ENCODE measurements around the gene GALNT16. TPM values are rescaled to one million over a fixed set of nuclear protein-coding genes. Genes with fewer than 3 reads are reported as not detected.

The GALNT16 gene
- total and polyA plus RNA-seq, 2 donors (not counting 3 experiments of a cell fraction or from before 2014, with no cell fraction given) = 0.39 to 0.49 TPM

- intact Hi-C loops (cut with micrococcal nuclease) (no loop called here), dilution Hi-C loops (cut with MboI; ENCODE audit: extremely low pct_ligation_motif_present, low sequenced_read_pairs) (no loop called here)
- Histone ChIP-seq H3K79me2 (ENCODE audit: control insufficient read depth, insufficient read depth, low read length) (no peaks in the 10 kb centered on the region), H3K36me3 (ENCODE audit: control insufficient read depth in 2 of 2, extremely low read depth in 1 of 2, insufficient read depth in 2 of 2, low read length in 2 of 2) (no peaks in the 10 kb centered on the region), H3K9ac (replicated peaks; ENCODE audit: extremely low read depth, insufficient read depth, low read length) (no peak overlapping the region), H3K4me1 (ENCODE audit: control insufficient read depth, extremely low read depth, insufficient read depth, low read length) (no peaks in the 10 kb centered on the region), H3K4me3 (replicated peaks in 1 of 3; ENCODE audit: insufficient read depth in 1 of 3, low read depth in 1 of 3, low read length in 3 of 3) (no peak overlapping the region), H3K9me1 (replicated peaks; ENCODE audit: control insufficient read depth, extremely low read depth, insufficient read depth, low read length) (no peaks in the 10 kb centered on the region), H3K27ac (ENCODE audit: insufficient read depth, low read depth, low read length) (no peak overlapping the region), H4K20me1 (replicated peaks; ENCODE audit: control insufficient read depth, extremely low read depth, insufficient read depth, low read length) (no peaks in the 10 kb centered on the region), H2AFZ (ENCODE audit: low read depth, low read length) (no peak overlapping the region), H3K4me2 (ENCODE audit: insufficient read depth, low read length) (no peak overlapping the region), H3K9me3 (replicated peaks; ENCODE audit: control insufficient read depth, insufficient read depth, low read length) (no peaks in the 10 kb centered on the region), H3K27me3 (ENCODE audit: control insufficient read depth in 2 of 2, insufficient read depth in 2 of 2, low read length in 2 of 2) (no peaks in the 10 kb centered on the region)
- TF ChIP-seq, protein P1, sequence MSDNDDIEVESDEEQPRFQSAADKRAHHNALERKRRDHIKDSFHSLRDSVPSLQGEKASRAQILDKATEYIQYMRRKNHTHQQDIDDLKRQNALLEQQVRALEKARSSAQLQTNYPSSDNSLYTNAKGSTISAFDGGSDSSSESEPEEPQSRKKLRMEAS (IDR thresholded peaks at IDR 0.05; ENCODE audit: insufficient read depth, insufficient read length) = no peak
- no peak for TF ChIP-seq GATA2 (IDR thresholded peaks at IDR 0.05; ENCODE audit: insufficient read depth, insufficient read length, low read depth, low read length)
- TF ChIP-seq EZH2 (IDR thresholded peaks at IDR 0.05; ENCODE audit: borderline replicate concordance, low read depth, low read length, severe bottlenecking) = no peak
- FAIRE-seq = no peak
- DNase-seq (ENCODE audit: low read depth, low spot score) = no peak
- no TSS peak for BruUV-seq (replicated peaks)
- POLR2A ChIA-PET = no interaction called here
- CTCF ChIA-PET = interaction anchor here (1.5 to 1.9 kb wide), 2 partner anchors 28 to 76 kb away, joined by 3 to 7 read pairs; no protein-coding TSS in a partner anchor
Observed at GRCh38 chr14:69318901-69319475, 59.0 kb downstream of the GALNT16 start.

- POLR2A ChIA-PET = no interaction called here
- no peaks in the 10 kb centered on the region for H3K27me3 ChIP-seq (ENCODE audit: control insufficient read depth in 2 of 2, insufficient read depth in 2 of 2, low read length in 2 of 2)
- no peak overlapping the region for H3K4me2 ChIP-seq (ENCODE audit: insufficient read depth, low read length)
- no peaks in the 10 kb centered on the region for H3K79me2 ChIP-seq (ENCODE audit: control insufficient read depth, insufficient read depth, low read length)
- no TSS peak for BruUV-seq (replicated peaks)
- no peak overlapping the region for H3K27ac ChIP-seq (ENCODE audit: insufficient read depth, low read depth, low read length)
- DNase-seq (ENCODE audit: low read depth, low spot score) (no peak), FAIRE-seq (no peak)
- no peak for TF ChIP-seq JUN (IDR thresholded peaks at IDR 0.05; ENCODE audit: borderline replicate concordance, insufficient read depth, insufficient read length, low read depth)
- H3K4me1 ChIP-seq (ENCODE audit: control insufficient read depth, extremely low read depth, insufficient read depth, low read length) = no peaks in the 10 kb centered on the region
- CTCF ChIA-PET = no interaction called here
- no peak overlapping the region for H3K9ac ChIP-seq (replicated peaks; ENCODE audit: extremely low read depth, insufficient read depth, low read length)
- H3K9me3 ChIP-seq (replicated peaks; ENCODE audit: control insufficient read depth, insufficient read depth, low read length) = no peaks in the 10 kb centered on the region
- H3K36me3 ChIP-seq (ENCODE audit: control insufficient read depth in 2 of 2, extremely low read depth in 1 of 2, insufficient read depth in 2 of 2, low read length in 2 of 2) = no peaks in the 10 kb centered on the region
- H2AFZ ChIP-seq (ENCODE audit: low read depth, low read length) = no peak overlapping the region
- no peaks in the 10 kb centered on the region for H3K9me1 ChIP-seq (replicated peaks; ENCODE audit: control insufficient read depth, extremely low read depth, insufficient read depth, low read length)
- intact Hi-C loops (cut with micrococcal nuclease) (no loop called here), dilution Hi-C loops (cut with MboI; ENCODE audit: extremely low pct_ligation_motif_present, low sequenced_read_pairs) (no loop called here)
- H3K4me3 ChIP-seq (replicated peaks in 1 of 3; ENCODE audit: insufficient read depth in 1 of 3, low read depth in 1 of 3, low read length in 3 of 3) = no peak overlapping the region
- no peaks in the 10 kb centered on the region for H4K20me1 ChIP-seq (replicated peaks; ENCODE audit: control insufficient read depth, extremely low read depth, insufficient read depth, low read length)
Observed at GRCh38 chr14:69319911-69320310, 60.0 kb downstream of the GALNT16 start.

Data from endothelial cell of umbilical vein (primary cell).